HG03457 (cell line): ENCODE results near the gene AFG3L2.

Experiments
- ATAC-seq: cut with Tn5 transposase; IDR thresholded peaks from one replicate; pipeline ENCODE4 v1.9.1; 2021; ENCODE audit warnings: moderate number of reproducible peaks; ENCODE audit not compliant: unreplicated experiment

AFG3L2 gene

DNA sequence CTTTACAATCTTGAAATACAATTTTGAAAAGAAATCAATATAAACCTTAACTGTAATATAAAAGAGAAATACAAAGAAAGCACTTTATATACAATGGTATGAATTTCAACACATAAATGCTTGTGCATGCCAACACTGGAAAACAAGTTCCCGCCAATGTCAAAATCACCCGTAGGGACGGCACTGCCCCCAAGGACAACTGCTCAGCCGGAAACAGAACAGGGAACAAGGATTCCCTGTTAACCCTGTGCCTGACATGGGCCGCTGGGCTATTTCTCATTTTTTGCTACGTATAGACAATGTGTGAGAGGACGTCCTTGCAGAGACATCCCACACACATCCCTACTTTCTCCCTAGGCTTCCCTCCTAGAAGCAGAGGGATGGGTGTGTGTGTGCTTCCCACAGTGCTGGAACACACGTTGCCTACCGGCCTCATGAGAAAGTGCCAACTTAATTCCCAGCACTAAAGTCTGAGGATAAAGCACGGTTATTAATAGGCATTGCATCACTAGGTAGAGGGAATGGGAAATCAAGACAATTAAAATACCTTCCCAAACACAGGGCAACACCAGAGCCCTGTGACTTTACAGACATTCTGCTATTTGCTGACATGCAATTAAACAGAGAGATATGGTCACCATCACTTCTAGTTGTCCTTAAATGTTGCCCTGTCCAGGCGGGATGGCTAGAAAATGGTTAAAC is 14.4 kb downstream of the AFG3L2 start:
- no peak for ATAC-seq

DNA sequence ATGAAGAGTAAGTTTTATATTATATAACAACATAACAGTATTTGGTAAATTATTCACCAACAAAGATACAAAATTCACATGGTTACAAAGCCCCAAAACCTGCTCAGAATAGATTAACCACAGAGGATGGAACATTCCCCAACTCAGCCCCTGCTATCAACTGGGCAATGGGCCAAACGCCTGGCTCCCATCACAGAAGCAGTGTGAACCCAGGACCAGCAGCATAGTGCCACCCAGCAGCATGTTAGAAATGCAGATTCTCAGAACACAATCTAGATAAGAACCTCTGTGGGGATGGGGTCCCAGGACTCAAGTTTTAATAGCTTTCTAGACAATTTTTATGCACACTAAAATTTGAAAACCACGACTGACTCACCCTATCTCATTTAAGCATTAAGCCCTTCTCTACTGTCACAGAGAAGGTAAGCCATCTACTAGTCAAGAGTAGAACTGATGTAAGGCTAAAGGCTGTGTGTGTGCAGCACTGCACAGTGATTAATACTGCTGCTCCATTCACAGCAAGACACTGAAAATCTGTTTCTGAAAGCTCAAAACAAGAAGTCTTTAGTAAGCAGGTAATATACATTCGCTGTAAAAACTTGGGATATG is 15.2 kb downstream of the AFG3L2 start:
- ATAC-seq: no peak

DNA sequence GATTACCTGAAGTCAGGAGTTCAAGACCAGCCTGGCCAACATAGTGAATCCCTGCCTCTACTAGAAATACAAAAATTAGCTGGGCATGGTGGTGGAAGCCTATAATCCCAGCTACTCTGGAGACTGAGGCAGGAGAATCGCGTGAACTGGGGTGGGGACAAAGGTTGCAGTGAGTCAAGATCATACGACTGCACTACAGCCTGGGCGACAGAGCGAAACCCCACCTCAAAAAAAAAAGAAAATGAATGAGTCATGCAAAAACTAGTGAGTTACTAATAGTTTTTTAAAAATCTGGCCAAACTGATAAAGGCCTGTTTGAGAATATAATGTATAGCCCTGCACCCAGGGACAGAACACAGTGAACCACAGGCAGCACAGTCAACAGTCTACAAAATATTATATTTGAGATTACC is 17.5 kb downstream of the AFG3L2 start:
- ATAC-seq: no peak

DNA sequence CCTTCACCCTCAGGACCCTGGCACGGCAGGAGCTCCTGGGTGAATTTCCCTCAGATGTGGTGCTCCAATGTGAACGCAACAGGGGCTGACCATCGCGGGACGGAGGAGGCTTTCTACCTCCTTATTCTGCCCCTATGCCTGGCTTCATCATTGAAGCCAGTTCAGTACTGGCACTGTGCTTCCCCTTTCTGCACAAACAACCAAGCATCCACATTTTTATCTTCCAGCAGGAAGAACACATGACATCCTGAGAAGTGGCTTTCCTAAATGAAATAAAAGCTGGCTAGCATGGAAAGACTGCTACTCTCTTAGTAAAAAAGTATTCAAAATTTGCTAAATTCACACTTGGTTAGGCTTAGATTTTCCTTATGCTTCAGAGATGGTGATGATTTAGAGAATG is 24.8 kb downstream of the AFG3L2 start:
- ATAC-seq: no peak

DNA sequence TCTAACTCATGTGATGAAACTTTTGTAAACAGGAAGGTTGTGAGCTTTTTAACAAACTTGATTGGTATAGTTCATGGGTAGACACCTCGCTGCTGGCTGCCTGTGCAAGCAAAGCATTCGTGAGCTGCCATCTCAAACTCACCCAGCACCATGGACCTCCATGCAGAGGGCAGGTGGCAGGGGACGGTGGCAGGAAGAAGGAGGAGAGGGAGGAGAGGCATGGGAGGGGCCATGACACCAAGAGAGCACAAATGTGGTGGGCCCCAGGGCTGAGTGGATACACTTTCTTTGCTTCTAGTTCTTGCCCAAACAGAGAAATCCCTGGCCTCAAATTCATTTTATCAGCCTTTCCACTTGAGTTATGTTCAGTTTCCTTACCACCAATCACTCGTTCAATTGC is 29.1 kb downstream of the AFG3L2 start:
- ATAC-seq: no peak

DNA sequence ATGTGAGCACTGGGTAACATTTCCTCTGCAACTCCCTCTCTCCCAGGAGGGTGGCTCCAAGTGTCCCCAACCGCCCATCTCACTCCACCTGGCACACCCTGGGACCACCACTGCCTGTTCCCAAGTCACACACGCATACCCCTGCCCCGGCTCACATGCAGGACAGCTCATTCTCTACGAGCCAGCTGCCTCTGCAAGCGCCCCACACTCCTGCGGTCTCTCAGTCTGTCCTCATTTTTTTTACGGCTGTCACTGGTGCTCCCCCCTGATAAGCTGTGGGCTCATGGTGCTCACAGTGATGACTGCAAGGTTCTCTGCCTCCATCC is 30.8 kb downstream of the AFG3L2 start:
- no peak for ATAC-seq

DNA sequence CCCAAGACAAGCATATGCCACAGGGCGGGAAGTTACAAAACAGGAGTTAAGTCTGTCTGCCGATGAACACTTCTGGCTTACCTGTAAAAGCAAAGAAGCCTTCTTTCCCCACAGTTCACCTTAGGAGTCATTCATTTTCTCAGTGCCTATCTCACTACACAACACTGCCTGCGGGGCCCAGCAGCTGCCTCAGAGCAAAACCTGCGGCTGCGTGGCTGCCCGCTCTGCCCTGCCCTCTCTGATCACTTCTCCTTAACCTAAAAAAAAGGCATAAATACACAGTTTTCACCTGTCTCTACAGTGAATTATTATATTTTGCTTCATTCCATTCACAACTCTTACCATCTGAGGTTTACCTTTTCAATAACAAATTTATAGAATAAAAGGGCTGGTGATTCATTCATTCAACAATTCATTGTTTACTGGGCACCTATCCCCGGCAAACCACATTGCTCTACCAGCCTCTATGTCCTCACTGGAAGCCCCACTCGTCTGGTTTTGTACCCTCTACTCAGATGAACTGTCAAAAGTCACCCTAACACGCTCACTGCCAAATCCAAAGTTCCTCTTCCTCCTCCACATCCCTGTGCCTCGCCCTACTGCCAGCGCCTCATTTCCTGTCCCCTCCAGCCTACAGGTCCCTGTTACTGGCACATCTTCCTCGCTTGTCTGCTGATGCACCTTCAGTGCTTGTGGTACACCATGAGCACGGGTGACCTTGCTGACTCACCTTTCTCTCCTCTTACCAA is 31.4 kb downstream of the AFG3L2 start:
- no peak for ATAC-seq

DNA sequence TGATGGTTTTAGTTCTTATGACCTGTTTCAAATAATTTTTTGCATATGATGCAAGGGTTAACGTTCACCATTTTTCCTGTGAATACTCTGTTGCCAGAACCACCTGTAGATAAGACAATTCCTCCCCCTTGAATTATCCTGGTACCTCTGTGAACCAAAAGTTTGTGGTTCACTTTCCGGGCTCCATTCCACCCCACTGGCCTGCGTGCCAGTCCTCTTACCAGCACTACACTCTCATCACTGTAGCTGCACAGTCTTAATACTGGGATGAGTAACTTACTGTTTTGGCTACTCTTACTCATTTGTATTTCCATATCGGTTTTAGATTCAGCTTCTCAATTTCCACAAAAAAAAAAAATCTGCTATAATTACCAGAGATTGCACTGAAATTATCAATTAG is 34.4 kb downstream of the AFG3L2 start:
- no peak for ATAC-seq

DNA sequence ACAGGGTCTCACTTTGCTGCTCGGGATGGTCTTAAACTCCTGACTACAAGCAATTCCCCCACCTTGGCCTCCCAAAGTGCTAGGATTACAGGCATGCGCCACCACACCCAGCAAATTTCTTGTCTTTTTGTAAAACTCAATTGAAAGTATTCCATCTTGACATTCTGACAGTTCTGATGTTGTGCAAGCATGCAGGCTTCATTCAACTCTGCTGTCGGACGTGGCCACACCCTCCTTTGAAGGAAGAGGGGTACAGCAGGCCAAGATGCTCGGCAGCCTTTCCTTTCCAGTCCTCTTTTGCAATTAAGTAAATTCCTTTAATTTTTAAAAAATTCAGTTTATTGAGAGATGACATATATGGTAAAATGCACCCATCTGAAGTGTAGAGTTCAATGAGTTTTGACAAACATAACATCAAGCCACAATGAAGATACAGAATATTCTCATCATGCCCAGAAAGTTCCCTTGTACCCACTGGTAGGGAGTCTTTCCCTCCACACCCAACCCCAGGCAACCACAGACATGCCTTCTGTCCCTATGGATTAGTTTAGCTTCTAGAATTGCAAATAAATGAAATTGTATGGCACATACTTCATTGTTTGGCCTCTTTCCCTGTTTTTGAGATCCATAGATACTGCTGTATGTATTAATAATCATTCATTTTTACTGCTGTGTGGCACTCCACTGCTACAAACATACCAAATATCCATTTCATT is 35.9 kb downstream of the AFG3L2 start:
- no peak for ATAC-seq

DNA sequence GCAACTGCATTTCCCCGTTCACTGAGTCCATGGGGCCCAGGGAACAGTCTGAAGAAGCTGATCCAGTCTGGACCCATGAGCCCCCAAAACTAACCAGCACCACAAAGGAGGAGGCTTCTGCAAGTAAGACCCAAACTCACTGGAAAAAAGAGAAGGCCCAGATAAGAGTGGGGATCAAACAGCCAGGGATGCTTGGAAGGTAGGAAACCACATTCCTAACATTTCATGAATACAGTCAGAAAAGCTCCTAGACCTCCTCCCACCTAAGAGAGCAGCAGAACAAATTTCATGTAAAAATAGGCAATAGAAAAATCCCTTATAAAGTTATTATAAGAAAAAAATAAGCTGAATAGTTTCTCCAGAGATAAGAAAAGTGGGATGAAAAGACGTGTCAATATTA is 38.6 kb downstream of the AFG3L2 start:
- ATAC-seq: no peak

DNA sequence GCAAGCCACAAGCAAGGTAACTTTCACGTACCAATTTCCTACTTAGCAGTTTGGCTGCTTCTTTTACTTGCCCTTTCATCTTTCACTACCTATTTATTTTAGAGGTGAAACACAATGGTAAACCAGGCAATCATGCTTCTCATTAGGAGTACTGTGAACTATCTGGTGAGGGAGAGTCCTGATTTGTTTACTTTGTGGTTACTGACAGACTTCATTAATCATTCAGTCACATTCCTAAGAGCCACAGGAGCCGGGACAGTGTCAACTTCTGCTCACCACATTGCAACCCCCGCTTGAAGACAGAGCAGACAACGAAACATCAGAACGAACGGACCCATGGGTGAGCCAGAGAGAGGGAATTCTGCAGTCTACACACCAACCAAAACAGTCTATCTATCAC is 40.1 kb downstream of the AFG3L2 start:
- no peak for ATAC-seq

DNA sequence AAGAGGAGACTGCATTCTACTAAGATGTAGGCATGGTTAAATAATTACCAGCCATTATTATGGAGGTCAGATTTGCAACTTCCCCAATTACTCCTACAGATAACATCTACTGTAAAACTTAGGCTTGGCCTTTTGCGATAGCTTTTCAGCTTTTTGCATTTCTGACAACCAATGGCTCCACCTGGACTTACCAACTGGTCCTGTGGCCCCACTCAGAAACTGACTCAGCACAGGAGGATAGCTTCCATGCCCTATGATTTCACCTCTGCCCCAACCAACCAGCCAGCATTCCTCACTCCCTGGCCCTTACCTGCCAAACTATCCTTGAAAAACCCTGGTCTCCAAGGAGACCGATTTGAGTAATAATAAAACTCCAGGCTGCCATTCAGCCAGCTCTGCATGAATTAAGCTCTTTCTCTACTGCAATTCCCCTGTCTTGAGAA is 40.8 kb downstream of the AFG3L2 start:
- ATAC-seq: no peak

DNA sequence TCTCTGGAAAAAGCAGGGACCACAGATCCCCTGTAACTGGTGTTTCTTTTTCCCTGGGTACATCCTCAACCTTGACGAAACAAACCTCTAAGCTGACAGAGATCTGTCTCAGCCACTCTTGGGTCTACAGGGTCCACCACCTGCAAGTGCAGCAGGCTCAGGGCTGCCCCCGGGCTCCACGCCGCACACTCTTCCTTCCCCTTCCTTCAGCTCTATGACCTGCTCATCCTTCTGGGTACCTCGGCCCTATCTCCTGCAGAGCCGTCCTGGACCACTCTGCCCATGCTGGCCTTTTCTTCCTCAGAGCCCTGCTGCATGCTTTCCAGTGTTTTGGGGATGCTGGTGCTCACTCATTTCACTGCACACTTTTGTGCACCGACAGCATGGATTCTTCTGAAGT is 41.5 kb downstream of the AFG3L2 start:
- ATAC-seq: no peak

DNA sequence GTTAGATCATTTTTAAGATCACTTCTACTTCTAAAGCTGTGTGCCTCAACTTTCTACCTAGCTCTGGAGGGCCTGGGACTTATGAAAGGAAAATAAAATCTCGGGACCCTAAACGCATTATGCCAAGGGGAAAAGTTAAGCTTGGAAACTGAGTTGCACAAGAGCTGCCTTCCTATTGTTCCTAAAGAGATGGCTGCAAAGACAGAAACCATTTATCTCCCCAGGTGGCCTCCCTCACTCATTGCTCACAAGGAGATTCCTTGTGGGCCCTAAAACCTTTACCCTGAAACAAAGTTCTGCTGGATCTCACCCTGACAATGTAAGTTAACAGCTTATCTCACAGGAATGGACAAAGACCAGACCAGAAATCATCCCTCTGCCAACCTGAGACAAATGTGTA is 42.2 kb downstream of the AFG3L2 start:
- ATAC-seq: no peak

DNA sequence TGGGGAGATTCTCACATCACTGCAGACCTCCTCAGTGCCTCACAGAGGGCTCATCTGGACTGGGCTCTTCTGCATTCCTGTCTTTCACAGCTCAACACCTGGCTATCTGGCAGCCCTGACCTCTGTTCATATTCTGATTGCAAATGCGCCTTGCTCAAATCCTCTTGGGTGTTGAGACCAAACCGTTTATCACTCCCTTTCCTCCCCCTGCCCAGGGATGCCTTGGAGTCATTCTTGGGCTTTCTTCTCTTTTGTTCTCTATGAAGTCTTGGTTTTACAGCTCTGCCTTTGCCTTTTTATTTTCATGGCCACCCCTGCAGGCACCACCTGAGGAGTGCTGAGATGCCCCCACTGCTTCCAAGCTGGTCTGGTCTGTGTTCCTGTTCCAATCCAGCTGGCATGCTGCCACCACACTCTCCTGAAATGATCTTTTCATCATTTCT is 42.6 kb downstream of the AFG3L2 start:
- ATAC-seq: no peak

DNA sequence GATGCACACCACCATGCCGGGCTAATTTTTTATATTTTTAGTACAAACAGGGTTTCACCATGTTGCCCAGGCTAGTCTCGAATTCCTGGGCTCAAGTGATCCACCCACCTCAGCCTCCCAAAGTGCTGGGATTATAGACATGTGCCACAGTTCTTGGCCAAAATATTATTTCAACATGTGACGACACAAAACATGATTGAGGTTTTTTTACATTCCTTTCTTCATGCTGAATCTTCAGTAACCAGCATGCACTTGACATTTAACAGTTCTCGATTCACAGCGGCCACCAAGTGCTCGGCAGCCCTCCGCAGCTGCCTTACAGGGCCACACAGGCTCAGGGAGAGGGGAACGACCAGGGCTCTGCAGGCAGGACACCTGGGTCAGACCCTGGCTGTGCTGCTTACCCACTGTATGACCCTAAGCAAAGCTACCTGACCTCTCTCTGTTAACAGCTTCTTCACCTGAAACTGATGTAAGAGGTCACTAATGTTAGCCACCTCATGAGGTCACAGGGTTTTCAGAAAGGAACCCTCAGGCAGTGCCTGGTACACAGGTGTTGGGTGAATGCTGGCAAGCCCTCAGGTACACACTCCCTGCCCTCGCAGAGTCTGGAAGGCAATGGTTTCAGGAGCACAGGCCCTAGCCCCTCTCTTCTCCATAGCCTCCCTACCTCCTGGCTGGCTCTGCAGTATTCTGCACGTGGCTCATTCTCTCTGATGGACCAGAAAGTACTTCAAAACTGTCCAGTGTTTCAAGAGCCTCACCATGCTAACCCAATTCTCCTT is 43.3 kb downstream of the AFG3L2 start:
- ATAC-seq: no peak

DNA sequence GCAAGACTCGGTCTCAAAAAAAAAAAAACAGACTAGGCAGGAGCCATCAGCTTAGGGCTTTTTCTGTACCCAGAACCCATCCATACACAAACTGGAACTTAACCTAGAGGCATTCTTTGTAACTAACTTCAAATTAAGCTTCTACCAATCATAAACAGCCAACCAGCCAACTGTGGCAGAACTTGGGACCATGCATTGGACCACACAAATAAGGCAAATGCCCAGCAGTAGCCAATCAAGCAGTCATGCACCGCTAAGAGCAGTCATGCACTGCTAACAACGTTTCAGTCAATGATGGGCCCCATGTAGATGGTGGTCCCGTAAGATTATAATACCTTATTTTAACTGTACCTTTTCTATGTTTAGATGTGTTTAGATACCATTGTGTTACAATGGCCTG is 46.3 kb downstream of the AFG3L2 start:
- ATAC-seq: no peak

DNA sequence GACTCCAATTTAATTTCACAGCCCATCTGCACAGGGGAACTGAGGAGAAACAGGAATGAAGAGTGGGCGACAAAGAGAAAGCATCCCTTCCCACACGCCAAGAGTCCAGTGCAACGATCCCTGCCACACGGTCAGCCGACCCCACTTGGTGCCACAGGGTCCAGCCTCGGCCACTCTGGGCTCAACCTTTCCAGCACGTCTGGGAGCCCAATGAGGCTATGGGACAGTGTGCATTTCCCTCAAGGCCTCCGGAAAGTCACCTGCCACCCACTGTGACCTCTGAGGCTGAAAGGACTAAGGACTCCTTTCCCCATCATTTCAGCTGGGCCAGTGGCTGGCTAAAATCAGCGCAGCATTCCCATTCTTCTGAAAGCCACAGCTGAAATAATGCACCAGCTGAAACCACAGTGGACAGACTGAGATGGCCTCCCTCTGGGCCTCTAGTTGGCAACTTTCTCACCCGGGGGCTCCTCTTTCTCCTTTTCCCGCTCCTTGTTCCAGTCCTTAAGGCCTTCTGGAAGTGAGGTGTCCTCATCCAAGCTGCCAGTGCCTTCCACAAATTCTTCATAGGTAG is 47.8 kb downstream of the AFG3L2 start:
- no peak for ATAC-seq

DNA sequence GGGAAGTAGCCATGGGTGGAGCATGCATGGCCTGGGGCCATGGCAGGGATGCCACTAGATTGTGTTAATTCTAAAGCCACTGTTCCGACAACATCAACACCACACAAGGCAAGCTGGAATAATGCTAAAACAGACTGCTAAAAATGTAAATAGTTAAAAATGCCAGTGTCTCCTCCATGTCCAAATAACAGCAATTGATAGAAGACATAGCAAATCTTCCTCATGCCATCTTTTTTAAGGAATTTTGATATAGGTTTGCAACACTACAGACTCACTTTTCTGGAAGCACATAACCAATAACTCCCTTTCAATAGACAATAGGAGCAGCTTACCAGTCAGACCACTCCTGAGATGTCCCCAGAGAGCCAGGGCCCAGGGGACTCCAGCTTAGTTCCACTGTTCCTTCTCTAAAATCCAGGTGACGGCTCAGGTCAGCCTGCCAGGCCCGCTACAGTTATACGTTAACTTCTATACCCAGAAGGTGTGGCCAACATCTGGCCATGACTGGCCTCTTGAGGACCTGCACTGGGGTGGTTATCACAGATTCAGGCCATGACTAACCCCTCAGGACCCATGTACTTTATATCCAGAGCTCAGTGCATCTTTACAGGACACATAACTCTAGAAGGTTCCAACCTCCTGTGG is 48.7 kb downstream of the AFG3L2 start:
- no peak for ATAC-seq
